ENCODE measurements around the gene PWWP2B.

The PWWP2B gene

DNA sequence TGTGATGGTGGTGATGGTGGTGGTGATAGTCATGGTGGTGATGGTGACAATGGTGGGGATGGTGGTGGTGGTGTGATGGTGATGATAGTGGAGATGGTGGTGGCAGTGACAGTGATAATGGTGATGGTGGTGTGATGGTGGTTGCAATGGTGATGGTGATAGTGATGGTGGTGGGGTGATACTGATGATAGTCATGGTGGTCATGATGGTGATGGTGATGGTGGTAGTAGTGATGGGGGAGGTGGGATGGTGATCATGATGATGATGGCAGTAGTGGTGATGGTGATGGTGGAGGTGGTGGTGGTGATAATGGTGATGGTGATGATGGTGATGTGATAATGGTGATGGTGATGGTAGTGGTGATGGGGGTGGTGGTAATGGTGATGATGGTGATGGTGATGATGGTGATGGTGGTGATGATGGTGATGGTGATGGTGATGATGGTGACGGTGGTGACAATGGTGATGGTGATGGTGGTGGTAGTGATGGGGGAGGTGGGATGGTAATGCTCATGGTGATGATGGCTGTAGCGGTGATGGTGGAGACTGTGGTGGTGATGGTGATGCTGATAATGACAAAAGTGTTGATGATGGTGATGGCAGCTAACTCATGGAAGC is 4.7 kb upstream of the PWWP2B start:
- in situ Hi-C loops (cut with MboI; ENCODE audit: low sequenced_read_pairs) = no loop called here

DNA sequence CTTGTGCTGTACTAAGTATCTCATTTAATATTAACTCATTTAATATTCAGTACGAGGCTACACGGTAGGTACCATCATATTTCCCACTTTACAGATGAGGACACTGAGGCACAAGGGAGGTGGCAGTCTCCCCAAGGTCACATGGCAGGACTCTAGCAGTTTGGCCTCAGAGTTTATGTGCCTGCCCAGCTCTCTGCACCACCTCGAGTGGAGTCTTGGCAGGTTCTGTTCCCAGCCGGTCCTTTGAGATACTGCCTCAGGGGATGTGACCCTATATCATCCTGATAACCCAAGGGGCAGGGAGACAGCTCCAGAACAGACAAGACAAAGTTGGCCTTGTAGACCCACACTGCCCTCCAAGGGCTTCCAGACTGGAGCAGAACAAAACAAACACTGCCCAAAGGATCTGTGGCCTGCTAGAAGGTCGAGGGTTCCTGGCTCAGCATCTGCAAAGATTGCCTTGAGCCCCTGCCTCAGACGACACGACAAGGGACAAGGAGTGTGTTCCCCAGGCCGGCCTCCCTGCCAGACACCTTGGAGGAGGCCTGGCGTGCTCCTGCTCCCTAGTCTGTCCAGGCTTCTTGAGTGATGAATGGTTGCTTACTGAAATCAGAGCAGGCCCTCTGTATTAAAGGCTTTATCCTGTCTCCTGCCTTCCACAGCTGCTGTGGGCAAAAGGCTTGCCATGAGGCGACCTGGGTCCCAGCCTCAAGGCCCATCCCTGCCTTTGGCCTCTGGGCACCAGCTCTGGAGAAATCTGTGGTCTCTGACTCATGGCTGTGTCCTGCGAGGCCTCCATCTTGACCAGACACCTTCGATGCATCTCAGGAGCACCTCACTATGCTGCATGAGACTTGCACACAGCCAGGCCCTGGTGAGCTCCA is 3.9 kb upstream of the PWWP2B start:
- in situ Hi-C loops (cut with MboI; ENCODE audit: low sequenced_read_pairs) = no loop called here

DNA sequence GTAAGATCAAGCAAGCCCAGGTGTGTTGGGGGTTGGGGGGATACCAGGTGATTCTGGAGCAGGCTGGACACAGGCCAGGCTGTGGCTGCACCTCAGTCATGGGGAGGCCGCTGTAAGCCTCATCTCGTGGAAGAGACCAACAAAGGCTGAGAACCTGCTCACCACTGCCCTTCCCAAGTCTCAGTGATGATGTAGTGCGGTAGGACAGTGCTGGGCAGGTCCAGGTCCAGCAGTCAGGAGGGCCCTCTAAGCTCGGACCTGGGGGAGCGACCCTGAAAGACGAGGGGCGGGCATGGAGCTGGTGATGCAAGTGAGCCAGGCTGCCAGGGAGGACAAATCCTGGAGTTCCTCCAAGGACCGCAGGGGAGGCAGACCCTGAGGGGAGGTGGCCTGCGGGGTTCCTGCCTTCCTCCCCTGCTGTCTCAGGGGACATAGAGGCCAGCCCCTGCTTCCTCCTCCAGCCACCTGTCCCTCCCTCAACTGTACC is 3.3 kb upstream of the PWWP2B start:
- in situ Hi-C loops (cut with MboI; ENCODE audit: low sequenced_read_pairs) = no loop called here

DNA sequence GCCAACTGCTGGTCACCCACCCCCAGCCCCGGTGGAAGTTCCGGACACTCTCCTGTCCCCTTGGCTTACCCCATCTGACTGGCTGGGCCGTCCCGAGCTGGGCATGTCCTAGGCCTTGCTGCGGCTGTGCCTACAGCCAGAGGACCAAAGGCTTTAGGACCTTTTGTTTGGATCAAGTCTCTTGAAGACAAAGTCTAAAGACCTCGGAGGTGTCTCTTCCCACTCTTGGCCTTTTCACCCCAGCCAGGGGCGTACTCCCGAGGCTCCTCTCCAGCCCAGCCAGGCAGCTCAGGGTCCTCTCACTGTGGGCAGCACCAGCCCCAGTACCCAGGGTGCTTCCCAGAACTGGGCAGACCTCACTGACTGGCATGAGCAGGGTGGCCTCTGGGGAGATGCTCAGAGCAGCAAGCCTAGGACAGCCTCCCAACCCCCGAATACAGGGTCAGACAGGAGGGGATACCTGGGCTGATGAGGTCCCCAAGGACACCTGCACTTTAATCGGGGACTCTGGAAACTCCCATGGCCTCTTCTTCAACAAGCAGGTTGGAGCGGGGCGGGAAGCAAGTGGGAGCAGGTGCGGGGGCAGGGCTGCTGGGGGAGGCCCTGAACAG is 2.7 kb upstream of the PWWP2B start:
- in situ Hi-C loops (cut with MboI; ENCODE audit: low sequenced_read_pairs) = no loop called here

DNA sequence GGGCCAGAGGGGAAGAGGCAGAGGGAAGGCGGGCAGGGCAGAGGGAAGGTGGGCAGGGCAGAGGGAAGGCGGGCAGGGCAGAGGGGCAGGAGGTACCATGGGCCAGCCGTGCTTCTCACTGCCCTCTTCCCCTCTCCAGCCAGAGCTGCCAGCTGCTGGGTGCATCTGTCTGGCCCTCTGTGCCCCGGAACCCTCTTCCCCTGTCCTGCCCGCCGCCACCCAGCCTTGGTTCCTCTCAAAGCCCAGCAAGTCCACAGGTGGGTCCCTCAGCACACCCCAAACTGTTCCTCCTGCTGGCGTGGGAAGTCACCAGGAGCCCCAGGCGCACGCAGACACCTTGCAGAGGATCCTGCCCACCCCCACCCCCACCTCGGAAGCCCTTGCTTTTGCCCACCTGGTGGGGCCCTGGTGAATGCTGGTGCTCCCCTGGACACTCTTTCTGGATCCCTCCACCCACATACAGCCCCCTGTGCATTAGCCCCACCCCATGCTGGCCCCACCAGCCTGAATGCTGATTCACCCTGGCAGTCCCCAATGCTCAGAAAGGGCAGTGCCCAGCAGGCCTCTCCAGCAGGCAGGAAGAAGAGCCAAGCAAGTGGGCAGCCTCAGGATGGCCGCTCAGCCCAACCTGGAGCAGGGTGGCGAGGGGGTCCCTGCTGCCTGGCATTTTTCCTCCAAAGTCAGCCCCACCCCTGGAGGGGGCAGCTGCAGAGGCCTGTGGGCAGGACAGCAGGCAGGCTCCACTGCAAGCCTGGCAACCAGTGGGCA is 1.9 kb upstream of the PWWP2B start:
- in situ Hi-C loops (cut with MboI; ENCODE audit: low sequenced_read_pairs) = no loop called here

DNA sequence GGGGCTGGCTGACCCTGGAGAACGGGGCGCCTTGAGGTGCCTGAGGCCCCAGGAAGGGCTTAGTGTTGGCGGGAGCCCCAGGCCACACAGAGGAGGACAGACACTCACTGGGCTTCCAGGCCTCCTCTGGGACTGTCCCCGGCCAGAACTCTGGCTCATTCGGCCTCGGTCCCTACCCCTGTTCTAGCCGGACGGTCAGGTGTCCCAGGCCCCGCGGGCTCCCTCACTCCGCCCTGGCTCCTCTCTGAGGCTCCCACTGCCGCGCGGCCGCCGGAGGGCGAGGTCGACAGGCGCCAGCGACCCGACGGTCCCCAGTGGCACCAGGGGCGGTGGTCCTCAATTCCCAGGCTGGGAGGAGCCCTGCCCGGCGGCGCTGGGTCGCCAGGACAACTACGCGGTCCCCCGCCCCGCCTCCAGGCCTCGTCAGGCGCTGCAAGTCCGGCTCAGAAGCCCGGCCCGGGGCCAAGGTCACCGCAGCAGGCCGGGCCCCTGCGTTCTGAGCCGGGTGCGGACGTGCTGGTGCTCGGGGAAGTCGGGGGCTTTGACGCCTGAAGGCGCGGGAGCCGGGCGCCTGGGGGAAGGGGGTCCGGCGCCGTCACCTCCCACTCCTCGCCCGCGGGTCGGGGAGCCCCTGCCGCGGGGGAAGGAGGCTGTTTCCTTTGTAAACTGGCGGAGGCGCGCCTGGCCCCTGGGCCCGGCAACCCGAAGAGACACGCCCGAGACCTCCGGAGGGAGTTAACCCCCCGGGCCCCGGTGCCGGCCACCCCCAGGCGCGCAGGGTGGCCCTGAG is 1.1 kb upstream of the PWWP2B start:
- in situ Hi-C loops (cut with MboI; ENCODE audit: low sequenced_read_pairs) = no loop called here

DNA sequence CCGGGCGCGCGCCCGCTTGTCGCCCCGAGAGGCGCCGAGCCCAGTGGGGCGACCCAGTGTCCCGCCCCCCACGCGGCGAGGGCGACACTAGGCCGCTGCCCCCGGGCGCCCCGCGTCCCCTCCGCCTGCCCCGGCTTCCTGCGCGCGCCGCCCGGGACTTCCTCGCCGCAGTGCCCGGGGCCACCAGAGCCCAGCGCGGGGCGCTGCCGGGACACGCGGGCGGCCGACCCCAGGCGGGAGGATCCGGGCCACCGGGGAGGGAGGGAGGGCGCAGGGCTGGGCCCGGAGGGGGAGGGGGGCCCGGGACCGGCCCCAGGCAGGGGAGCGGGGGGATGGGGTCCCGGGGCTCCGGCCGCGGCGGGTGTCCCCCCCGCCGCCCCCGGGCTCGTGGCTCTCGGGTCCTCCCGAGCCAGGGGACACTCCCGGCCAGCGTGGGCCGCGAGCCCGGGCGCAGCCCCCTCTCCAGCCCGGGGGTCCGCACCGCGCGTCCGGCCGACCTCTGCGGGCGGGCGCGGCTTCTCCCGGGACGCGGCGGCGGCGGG is 435 bp upstream of the PWWP2B start:
- in situ Hi-C loops (cut with MboI; ENCODE audit: low sequenced_read_pairs) = no loop called here

DNA sequence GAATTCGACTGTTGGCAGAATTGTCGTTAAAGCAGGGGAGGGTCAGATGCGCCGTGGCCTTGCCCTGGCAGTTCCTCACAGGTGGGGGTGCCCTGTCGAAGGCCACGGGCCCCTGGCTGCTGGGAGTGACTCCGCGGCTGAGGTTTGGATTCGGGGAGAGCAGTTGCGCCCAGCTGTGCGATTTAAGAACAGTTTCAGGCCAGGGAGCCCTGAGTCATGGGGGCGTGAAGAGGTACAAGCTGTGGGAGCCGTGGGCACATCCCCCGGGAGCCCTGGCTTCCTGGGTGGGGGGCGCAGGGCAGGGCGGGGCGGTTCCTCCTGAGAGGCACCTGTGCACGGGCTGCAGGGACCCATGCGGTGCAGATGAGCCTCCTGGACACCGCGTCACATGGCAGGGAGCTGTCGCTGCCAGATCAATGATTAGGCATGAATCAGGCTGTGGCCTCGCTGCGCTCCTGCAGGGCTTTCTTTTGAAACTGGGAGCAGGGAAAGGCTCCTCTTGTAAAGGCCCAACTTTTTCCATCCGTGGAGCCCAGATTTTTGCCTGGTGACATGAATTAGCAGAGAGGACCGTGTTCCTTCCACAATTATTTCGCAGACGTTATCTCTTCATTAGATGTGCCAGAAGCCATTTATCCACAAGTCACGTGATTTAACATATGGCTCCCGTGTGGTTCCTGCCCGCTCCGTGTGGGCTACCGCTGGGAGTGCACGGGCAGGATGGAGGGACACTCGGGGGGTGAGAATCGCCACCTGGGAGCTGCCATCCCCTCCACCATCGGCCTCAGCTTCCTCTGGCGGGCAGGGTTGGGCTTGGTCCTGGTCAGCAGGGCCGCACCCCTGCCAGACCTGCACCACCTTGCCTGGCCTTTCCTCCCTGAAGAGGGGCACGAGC is 918 bp downstream of the PWWP2B start:
- in situ Hi-C loops (cut with MboI; ENCODE audit: low sequenced_read_pairs) = no loop called here

DNA sequence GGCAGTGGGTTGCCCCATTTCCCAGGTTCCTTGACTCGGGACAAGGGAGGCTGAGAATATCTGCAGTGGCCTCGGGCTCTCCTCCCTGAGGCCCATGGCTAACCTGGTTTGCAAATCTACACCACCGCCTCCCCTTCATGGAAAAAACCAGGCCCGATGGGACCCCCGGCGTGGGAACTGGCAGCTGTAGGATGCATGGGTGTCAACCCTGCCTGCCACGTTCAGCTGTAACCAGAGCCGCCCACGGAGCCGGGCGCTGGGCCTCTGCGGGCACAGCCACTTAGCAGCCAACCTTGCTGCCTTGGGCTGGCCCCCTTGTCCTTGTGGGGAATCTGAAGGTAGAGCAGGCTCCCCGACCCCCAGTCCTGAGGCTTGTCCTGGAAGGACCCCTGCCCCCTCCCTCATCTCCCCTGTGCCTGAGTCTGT is 1.6 kb downstream of the PWWP2B start:
- in situ Hi-C loops (cut with MboI; ENCODE audit: low sequenced_read_pairs) = no loop called here

DNA sequence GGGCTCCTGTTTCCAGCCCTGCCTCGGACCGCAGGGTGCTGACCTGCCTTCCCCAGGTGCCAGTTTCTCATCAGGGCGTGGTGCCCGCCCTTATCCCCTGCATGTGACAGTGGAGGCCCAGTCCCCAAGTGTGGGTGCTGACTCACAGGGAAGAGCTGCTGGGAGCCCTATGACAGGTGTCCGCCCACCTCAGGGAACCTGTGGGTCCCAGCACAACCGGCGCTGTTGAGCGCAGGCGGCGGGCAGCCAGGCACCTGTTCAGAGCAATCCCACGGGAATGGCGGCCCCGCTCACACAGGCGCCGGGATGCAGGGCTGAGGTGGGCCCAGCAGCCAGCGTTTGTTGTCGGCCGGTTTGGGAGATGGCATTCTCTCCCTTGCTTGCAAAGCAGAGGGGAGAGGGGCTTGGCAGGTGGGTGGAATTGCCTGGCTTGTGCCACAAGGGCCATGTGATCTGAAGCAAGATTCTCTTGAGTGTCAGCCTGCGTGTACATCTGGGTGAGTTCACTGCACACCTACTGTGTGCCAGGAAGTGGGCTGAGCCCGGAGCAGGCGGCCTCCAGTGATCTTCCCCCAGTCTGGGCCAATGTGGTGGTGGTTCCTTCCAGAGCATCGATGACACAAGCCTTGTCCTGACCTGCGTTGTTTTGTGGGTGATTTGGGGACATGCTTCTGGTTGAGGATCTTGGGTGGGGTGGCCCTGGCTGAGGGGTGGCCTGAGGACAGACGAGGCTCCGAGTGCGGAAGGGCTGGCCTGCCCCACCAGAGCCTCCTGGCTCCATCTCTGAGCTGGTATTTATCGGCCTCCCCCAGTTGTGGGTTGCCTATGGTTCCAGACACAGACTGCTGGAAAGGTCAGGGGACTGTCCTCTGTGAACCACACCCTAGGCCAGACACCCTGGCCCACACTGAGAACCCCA is 2.4 kb downstream of the PWWP2B start:
- in situ Hi-C loops (cut with MboI; ENCODE audit: low sequenced_read_pairs) = no loop called here

DNA sequence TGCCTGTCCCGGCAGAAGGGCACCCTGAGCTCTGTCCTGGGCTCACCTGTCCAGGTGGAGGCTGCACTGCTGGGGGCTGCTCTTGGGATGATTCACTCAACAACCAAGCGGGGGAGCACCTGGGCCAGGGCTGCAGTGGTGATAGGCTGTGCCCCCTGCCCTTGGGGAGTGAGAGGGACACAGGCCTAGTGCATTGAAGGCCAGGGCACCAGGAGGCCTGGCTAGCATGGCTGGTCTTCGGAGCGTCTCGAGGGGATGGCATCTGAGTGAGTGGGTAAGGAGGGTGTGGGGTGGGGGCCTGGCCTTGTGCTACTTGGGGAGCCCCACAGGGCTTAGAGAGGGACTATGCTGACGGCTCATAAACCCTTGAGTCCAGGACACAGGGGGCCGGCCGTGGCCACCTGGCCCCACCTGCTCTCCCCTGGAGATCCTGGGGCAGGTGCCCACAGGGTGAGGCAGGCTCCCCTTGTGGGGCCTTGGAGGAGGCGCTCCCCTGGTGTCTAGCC is 3.1 kb downstream of the PWWP2B start:
- in situ Hi-C loops (cut with MboI; ENCODE audit: low sequenced_read_pairs) = no loop called here

DNA sequence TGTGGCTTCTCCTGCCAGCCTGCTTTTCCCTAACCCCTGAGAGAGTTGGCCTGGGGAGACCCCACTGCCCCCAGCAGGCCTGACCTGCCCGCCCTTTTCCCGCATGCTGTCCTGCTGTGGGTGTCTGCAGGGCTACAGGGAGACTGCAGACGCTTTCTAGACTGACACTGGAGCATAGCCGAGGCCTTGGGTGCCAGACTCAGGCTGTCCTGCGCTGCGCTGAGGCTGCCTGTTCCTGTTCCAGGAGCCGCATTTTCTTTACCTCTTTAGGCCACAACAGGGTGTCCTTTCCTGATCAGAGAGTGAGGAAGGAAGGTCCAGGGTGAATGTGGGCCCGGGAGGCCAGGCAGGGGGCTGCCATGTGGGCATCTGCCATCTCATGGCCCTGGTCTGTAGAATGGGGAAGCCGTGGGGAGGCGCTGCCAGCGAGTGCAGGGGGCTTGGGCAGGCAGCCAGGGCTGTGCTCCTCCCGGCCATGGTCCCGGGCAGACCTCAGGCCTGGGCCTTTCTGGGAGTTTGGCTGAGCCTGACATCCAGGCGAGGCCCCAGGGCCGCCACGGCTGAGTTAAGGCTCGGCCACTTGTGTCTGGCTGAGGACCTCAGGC is 3.6 kb downstream of the PWWP2B start:
- in situ Hi-C loops (cut with MboI; ENCODE audit: low sequenced_read_pairs) = no loop called here

DNA sequence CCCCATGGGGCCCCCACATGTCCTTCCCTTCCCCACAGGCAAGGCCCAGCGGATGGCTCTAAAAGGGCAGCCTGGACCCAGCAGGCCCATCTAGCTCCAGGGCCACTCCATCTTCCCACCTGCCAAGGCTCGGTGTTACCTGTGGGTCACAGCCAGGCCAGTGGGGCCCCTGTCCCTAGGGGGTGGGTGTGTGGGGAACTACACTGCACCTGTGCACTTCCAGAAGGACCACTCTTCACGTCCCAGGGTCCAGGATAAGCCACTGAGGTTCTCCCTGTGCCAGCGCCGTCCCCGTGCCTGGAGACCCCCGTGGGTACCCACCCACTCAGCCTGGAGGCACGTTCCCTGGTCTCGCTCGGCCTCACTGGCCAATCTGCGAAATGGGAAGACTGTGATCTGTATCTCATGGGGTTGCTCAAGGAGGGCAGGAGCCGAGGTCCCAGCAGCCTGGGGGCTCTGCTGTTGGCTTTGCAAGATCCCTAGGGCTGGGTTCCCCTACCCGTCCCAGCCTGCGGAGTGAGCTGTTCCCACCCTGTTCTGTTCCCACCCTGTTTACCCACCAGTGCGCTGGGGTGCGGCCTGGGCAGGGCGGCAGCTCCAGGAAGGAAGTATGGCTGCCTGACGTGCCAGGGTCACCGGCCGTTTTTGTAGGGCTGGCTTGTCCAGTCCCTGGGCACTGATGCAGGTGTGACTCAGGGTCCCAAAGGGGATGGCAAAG is 4.6 kb downstream of the PWWP2B start:
- in situ Hi-C loops (cut with MboI; ENCODE audit: low sequenced_read_pairs) = no loop called here

DNA sequence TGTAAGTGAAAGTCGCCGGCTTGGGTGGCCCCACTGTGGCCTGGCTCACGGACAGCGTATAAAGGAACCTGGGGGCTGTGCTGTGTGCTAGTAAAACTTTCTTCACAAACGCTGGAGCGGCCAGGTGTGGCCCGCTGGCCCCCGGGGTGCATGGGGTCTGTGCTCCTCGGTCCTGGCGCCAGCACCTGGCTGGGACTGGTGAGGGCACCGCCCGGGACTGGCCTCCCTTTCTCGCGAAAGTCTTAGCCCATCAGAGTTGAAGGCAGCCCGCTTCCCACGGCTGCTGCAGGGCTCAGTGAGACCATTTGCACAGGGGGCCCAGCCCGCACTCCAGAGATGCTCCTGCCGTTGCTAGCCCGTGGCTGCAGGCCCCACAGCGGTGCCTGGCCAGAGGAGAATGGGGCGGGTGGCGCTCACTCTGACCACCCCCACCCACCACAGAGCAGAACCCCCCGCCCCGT is 5.8 kb downstream of the PWWP2B start:
- in situ Hi-C loops (cut with MboI; ENCODE audit: low sequenced_read_pairs) = no loop called here

DNA sequence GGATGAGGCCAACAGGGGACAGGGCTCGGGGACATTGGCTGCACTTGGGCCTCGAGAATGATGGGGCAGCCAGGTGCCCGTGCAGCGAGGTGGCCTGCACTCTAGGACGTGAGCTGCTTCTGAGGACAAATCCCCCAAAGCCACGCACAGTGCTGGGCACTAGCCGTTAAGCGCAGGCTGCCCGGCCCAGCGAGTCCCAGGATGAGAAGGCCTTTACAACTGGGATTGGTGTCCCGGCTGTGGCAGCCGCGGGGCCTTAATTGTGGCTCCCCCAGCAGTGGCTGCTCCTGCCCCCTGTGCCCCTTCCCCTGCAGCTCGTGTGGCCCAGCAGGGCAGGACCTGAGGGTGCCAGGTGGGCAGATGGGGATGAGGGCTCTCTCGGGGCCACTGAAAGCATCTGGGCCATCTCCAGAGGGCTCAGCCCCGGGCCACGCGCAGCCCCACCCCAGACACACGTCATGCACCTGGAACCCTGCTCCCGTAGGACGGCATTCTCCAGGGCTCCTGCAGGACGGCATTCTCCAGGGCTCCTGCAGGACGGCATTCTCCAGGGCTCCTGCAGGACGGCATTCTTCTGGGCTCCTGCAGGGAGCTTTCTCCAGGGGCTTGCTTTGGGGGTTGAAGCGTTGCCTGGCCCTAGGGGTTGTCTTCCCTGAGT is 6.6 kb downstream of the PWWP2B start:
- in situ Hi-C loops (cut with MboI; ENCODE audit: low sequenced_read_pairs) = no loop called here

Data from HL-60/S4 treated with retinoic acid at 250 ng/mL for 4 days and 3 days (cell line).